ENCODE results near the gene ST6GALNAC6. TPM values are rescaled to one million over a fixed set of nuclear protein-coding genes. Genes with fewer than 3 reads are reported as not detected.

ST6GALNAC6 gene
- total and polyA plus RNA-seq, 10 of the 15 experiments (the other 5 are each of a cell fraction or from before 2014, with no cell fraction given): 0.40 to 27.0 (median 16.8) TPM

DNA sequence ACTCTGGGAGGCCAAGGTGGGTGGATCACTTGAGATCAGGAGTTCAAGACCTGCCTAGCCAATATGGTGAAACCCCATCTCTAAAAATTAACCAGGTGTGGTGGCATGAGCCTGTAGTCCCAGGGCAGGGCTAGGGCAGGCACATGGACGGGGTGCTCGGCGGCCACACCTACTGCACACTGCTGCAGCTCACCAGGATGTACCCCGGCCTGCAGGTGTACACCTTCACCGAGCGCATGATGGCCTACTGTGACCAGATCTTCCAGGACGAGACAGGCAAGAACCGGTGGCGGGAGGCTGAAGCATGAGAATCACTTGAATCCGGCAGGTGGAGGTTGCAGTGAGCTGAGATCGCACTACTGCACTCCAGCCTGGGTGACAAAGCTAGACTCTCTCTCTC is 14.3 kb upstream of the ST6GALNAC6 start:
- no peak overlapping the region for H3K9ac ChIP-seq (ENCODE audit: control insufficient read depth, insufficient read depth, low read length)
- H3K9me3 ChIP-seq (replicated peaks; ENCODE audit: control insufficient read depth, insufficient read depth, low read length): no peaks in the 10 kb centered on the region
- ChIA-PET SMC1A (ENCODE audit: uncharacterized antibody, unreplicated experiment) (interaction anchor here (1.0 to 5.8 kb wide), 2 partner anchors 9 to 13 kb away, joined by 3 to 36 read pairs; partner anchors contain the start of gene ST6GALNAC6), POLR2A (interaction anchor here (6.9 kb wide), 1 partner anchor 11 kb away, joined by 166 read pairs; the partner anchor contains the start of gene ST6GALNAC6), RAD21 (ENCODE audit: unreplicated experiment) (interaction anchor here (0.9 to 4.8 kb wide), 5 partner anchors 12 to 143 kb away, joined by 3 to 92 read pairs (median 3); partner anchors contain the start of genes SH2D3C and ST6GALNAC6), CTCF (interaction anchor here (1.5 to 1.7 kb wide), 3 partner anchors 9 to 126 kb away, joined by 4 to 7 read pairs (median 5); no protein-coding TSS in a partner anchor)
- H3K4me3 ChIP-seq: no peak overlapping the region
- H3K36me3 ChIP-seq (ENCODE audit: control insufficient read depth in 2 of 2, insufficient read depth in 2 of 2, low read length in 1 of 2): peaks cover 10 to 17% of the 10 kb centered on the region in 2 experiments; a peak in 2 of 4 replicates
- WGBS (ENCODE audit: insufficient coverage, insufficient replicate concordance, low lambda C conversion rate, missing lambda C conversion rate): 100% methylated on average over 11 of the region's 11 CpGs
- BruUV-seq (replicated peaks): no TSS peak
- H3K4me1 ChIP-seq (ENCODE audit: control insufficient read depth, insufficient read depth, low read length): peaks cover 51% of the 10 kb centered on the region
- ATAC-seq (no peak), FAIRE-seq (no peak), DNase-seq (ENCODE audit: low read depth, low spot score) (no peak)
- H2AFZ ChIP-seq (ENCODE audit: control insufficient read depth, low read depth, low read length): no peak overlapping the region
- H3K4me2 ChIP-seq (ENCODE audit: control insufficient read depth, insufficient read depth): no peak overlapping the region
- in situ Hi-C loops (cut with MboI): loop anchor here (5.0 kb wide), 1 partner anchor 176 kb away; the partner anchor contains the start of gene TOR2A
- H3K27ac ChIP-seq (ENCODE audit: control insufficient read depth, insufficient read depth): no peak overlapping the region
- no peak for TF ChIP-seq IRF3 (IDR thresholded peaks at IDR 0.05)
- TF ChIP-seq SIN3A (IDR thresholded peaks at IDR 0.05; ENCODE audit: low read depth, low read length): no peak
- no peak for TF ChIP-seq BRCA1 (IDR thresholded peaks at IDR 0.05; ENCODE audit: low read depth, low read length)
- no peak for TF ChIP-seq RUNX3 (IDR thresholded peaks at IDR 0.05; ENCODE audit: low read length)
- TF ChIP-seq POLR2AphosphoS2 (IDR thresholded peaks at IDR 0.05; ENCODE audit: low read depth, low read length): no peak
- no peak for TF ChIP-seq E2F8 (IDR thresholded peaks at IDR 0.05; ENCODE audit: low read depth, partially characterized antibody)
- no peak for TF ChIP-seq FOS (IDR thresholded peaks at IDR 0.05; ENCODE audit: borderline replicate concordance, extremely low read depth, insufficient read length)
- TF ChIP-seq MAX (IDR thresholded peaks at IDR 0.05; ENCODE audit: low read depth, low read length): no peak
- TF ChIP-seq ESRRA (IDR thresholded peaks at IDR 0.05; ENCODE audit: low read length): no peak
- TF ChIP-seq SMAD5 (IDR thresholded peaks at IDR 0.05; ENCODE audit: low read depth): no peak
- TF ChIP-seq JUNB (IDR thresholded peaks at IDR 0.05): no peak
- no peak for TF ChIP-seq STAT1 (conservative IDR thresholded peaks at IDR 0.05)
- no peak for TF ChIP-seq STAT3 (IDR thresholded peaks at IDR 0.05; ENCODE audit: low read depth, low read length)
- TF ChIP-seq SMC3 (IDR thresholded peaks at IDR 0.05; ENCODE audit: borderline replicate concordance, low read length): no peak
- TF ChIP-seq BHLHE40 (IDR thresholded peaks at IDR 0.05; ENCODE audit: borderline replicate concordance in 1 of 2, low read depth in 2 of 2, low read length in 1 of 2): no peak
- TF ChIP-seq FOXK2 (IDR thresholded peaks at IDR 0.05): no peak
- no peak for TF ChIP-seq HDGF (IDR thresholded peaks at IDR 0.05)
- no peak for TF ChIP-seq HDAC2 (IDR thresholded peaks at IDR 0.05)
- intact Hi-C loops (cut with micrococcal nuclease; ENCODE audit: unreplicated experiment): no loop called here
- no peaks in the 10 kb centered on the region for H3K27me3 ChIP-seq (replicated peaks in 1 of 2; ENCODE audit: control insufficient read depth in 2 of 2, insufficient read depth in 2 of 2, low read length in 1 of 2)
- H3K79me2 ChIP-seq (ENCODE audit: control insufficient read depth, insufficient read depth, low read length): peaks cover 39% of the 10 kb centered on the region
- H4K20me1 ChIP-seq (ENCODE audit: control insufficient read depth, insufficient read depth): no peaks in the 10 kb centered on the region

Measured in GM12878 (cell line).